Esophagus (tissue), 2 donors: ENCODE data around the gene ANGPTL7. TPM values are rescaled to one million over a fixed set of nuclear protein-coding genes. Genes with fewer than 3 reads are reported as not detected.
"Not testable (repeated sequence)": the region's sequence is repeated elsewhere in the genome, so short reads cannot be mapped to it uniquely, and the experiment has no call there.

ENCODE experiments used
- H3K27ac ChIP-seq, 2 donors: one replicate each; pipeline ENCODE4 v1.5.1; 2013; ENCODE audit warnings: low read depth in 2 of 2, mild to moderate bottlenecking in 2 of 2, inconsistent platforms in 1 of 2, low read length in 1 of 2, moderate library complexity in 1 of 2
- H3K27me3 ChIP-seq, 2 donors: one replicate each; pipeline ENCODE4 v1.6.1; 2013; ENCODE audit warnings: low read length in 2 of 2, control low read depth in 1 of 2, mild to moderate bottlenecking in 1 of 2; ENCODE audit not compliant: insufficient read depth in 2 of 2, control insufficient read depth in 1 of 2
- H3K36me3 ChIP-seq, 2 donors: one replicate each; pipeline ENCODE4 v1.6.1; 2013; ENCODE audit warnings: low read length in 1 of 2; ENCODE audit not compliant: control insufficient read depth in 2 of 2, insufficient read depth in 2 of 2
- H3K4me1 ChIP-seq, 2 donors: one replicate each; pipeline ENCODE4 v1.6.1; 2013; ENCODE audit warnings: low read length in 1 of 2; ENCODE audit not compliant: control insufficient read depth in 2 of 2, insufficient read depth in 2 of 2
- H3K4me3 ChIP-seq, 2 donors: one replicate each; pipeline ENCODE4 v1.5.1; 2013; ENCODE audit warnings: low read length in 2 of 2, mild to moderate bottlenecking in 2 of 2, low read depth in 1 of 2, moderate library complexity in 1 of 2
- H3K9me3 ChIP-seq, 2 donors: one replicate each; pipeline ENCODE4 v1.6.1; 2013; ENCODE audit warnings: mild to moderate bottlenecking in 2 of 2, low read depth in 1 of 2, low read length in 1 of 2, moderate library complexity in 1 of 2; ENCODE audit not compliant: control insufficient read depth in 2 of 2, insufficient read depth in 1 of 2
- WGBS, 2 donors: extraction: QIAGEN DNeasy Blood & Tissue Kit; methylation state at CpG; one replicate each; pipeline ENCODE4 v1.1.7; 2013; 5-methylcytosine and 5-hydroxymethylcytosine counted together
- polyA plus RNA-seq, 2 donors: library from polyadenylated mRNA; stranded (reverse); fragments of 200-250 nt; gene quantifications; one replicate each; pipeline ENCODE4 v1.2.3, GENCODE V29; 2013
- donor health status: healthy with polysubstance abuse.
- donor health status: Bipolar disorder and iron deficiency.

The ANGPTL7 gene
- polyA plus RNA-seq, 2 donors = 0.10 to 0.28 TPM

DNA sequence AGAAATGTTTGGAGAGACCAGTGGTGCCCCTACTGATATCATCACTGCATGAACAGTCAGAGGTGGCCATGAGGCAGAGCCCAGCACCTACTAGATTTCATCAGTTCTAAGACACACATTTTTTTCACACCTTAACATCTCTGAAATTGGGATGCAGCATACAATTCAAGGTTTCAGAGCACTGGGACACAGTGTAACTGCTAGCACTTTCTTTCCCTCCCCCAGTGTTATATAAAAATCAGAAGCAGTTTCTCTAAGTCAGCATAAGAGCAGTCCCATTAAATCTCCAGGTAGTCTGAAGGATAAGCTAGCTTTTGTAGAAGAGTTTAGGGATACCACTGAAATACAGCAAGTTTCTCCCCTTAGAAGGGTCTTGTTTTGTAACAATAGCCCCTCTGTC lies 10.0 kb upstream of the ANGPTL7 start:
- Histone ChIP-seq H3K9me3 (no peaks in the 10 kb centered on the region), H3K27me3 (no peaks in the 10 kb centered on the region), H3K4me1 (no peaks in the 10 kb centered on the region), H3K36me3 (peaks cover 0 to 3% of the 10 kb centered on the region in 2 donors), H3K27ac (no peak overlapping the region), H3K4me3 (no peak overlapping the region)

GRCh38 chr1:11179749-11180148 lies 9.4 kb upstream of the ANGPTL7 start:
- not testable (repeated sequence) for H3K27me3 ChIP-seq, H3K27ac ChIP-seq, H3K4me1 ChIP-seq, H3K4me3 ChIP-seq, H3K36me3 ChIP-seq, H3K9me3 ChIP-seq
- WGBS, 2 donors = 77 to 83% methylated on average over 3 of the region's 3 CpGs

DNA sequence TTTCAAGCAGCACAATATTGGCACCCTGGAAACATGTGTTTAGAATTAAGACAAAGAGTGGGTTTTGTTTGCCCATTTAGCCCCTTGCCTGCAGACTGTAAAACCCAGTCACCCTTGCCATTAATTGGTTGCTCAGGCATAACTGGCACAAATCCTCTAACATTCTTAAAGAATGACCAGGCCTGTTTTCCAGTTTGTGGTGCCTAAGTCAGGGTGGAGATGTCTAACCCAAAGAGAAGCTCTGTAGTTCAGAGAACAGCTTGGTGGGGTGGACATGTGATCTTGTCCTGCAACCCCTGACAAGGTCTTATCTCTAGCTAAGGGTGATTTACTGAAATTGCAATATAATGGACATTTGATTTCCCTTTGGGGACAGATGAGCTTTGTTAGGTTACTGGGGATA lies 8.8 kb upstream of the ANGPTL7 start:
- Histone ChIP-seq H3K9me3 (no peaks in the 10 kb centered on the region), H3K27ac (no peak overlapping the region), H3K4me1 (no peaks in the 10 kb centered on the region), H3K4me3 (no peak overlapping the region), H3K27me3 (no peaks in the 10 kb centered on the region), H3K36me3 (peaks cover 0 to 3% of the 10 kb centered on the region in 2 donors)

GRCh38 chr1:11182884-11183283 lies 6.3 kb upstream of the ANGPTL7 start:
- H3K4me1 ChIP-seq = peaks cover 0 to 2% of the 10 kb centered on the region in 2 donors
- H3K36me3 ChIP-seq = no peaks in the 10 kb centered on the region
- H3K27me3 ChIP-seq = no peaks in the 10 kb centered on the region
- WGBS, 2 donors = 98 to 100% methylated on average over 3 of the region's 3 CpGs
- H3K4me3 ChIP-seq = no peak overlapping the region
- no peak overlapping the region for H3K27ac ChIP-seq
- no peaks in the 10 kb centered on the region for H3K9me3 ChIP-seq

DNA sequence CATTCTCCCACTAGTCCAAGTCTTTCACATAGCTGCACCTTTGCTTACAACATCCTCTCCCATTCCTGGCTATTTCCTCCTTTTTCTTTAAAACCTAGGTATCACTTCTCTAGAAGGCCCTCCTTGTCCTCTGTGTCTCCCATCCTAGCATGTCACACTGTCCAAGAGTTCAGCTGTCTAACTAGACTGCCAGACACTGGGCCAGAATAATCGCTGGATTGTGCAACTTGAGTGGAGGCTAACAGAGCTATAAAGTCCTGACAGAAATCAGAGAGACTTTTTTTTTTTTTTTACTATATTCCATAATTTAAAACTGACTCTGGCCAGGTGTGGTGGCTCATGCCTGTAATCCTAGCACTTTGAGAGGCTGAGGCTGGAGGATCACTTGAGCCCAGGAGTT lies 4.2 kb upstream of the ANGPTL7 start:
- WGBS, 2 donors = 78 to 92% methylated on average over 1 of the region's 1 CpG
- peaks cover 0 to 4% of the 10 kb centered on the region in 2 donors for H3K36me3 ChIP-seq

DNA sequence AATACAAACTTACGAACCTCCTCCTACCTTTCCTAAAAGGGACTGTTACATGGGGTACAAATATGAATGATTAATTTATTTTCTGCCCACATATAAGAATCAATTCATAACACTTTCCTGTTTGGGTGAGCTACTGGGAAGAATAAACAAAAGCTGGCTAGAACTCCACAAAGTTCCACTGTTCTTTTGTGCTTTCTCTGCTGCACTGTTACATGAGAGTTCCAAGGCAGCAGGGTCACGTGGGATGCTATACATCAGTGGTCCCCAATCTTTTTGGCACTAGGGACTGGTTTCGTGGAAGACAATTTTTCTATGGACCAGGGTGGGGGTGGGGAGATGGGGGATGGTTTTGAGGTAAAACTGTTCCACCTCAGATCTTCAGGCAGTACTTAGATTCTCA lies 2.2 kb upstream of the ANGPTL7 start:
- 93% methylated on average over 3 of the region's 3 CpGs for WGBS, 2 donors
- Histone ChIP-seq H3K4me3 (no peak overlapping the region), H3K27ac (no peak overlapping the region), H3K9me3 (no peaks in the 10 kb centered on the region), H3K27me3 (no peaks in the 10 kb centered on the region), H3K36me3 (peaks cover 6 to 9% of the 10 kb centered on the region in 2 donors), H3K4me1 (peaks cover 0 to 2% of the 10 kb centered on the region in 2 donors)

More for the DNA sequence above, 4.2 kb upstream of the ANGPTL7 start:
- Histone ChIP-seq H3K27ac (no peak overlapping the region), H3K4me1 (peaks cover 0 to 2% of the 10 kb centered on the region in 2 donors), H3K27me3 (no peaks in the 10 kb centered on the region), H3K9me3 (no peaks in the 10 kb centered on the region), H3K4me3 (no peak overlapping the region)

DNA sequence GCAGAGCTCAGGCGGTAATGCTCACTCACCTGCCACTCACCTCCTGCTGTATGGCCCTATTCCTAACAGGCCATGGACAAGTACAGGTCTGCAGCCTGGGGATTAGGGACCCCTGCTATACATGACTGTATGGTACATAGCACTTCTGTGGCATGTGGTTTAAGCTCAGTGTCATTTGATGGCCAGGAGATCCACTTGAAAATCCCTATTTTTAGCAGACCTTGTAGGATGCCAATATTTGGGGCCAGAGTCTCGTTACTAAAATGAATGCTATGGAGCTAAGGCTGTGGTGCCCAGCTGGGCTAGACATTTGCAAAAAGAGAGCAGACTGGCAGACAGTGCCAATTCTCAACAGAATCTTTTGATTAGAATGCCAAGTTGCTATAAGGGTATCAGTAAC lies 1.7 kb upstream of the ANGPTL7 start:
- Histone ChIP-seq H3K4me3 (no peak overlapping the region), H3K27me3 (no peaks in the 10 kb centered on the region), H3K9me3 (no peaks in the 10 kb centered on the region), H3K36me3 (peaks cover 6 to 12% of the 10 kb centered on the region in 2 donors), H3K4me1 (peaks cover 0 to 2% of the 10 kb centered on the region in 2 donors), H3K27ac (no peak overlapping the region)
- WGBS, 2 donors = 78 to 87% methylated on average over 2 of the region's 2 CpGs

DNA sequence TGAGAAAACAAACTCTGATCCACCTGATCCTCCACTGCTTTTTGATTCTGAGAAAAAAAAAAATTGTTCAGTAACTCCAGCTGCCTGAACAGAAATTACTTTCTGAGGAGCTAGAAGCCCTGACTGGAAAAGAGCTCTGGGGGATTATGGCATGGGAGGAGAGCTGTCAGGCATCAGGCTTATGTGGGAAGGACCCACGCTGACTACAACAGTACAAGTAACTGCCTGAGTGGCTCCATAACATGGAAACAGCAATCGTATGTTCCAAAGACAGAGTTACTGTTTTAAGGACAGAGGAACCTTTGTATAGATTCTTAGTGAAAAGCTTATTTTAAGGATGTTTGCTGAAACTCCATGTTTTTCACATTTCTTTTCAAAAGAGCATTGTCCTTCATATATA lies 1.2 kb upstream of the ANGPTL7 start:
- Histone ChIP-seq H3K4me3 (no peak overlapping the region), H3K27ac (no peak overlapping the region), H3K9me3 (no peaks in the 10 kb centered on the region), H3K36me3 (peaks cover 6 to 13% of the 10 kb centered on the region in 2 donors), H3K27me3 (no peaks in the 10 kb centered on the region), H3K4me1 (peaks cover 0 to 2% of the 10 kb centered on the region in 2 donors)
- 75 to 76% methylated on average over 2 of the region's 2 CpGs for WGBS, 2 donors

DNA sequence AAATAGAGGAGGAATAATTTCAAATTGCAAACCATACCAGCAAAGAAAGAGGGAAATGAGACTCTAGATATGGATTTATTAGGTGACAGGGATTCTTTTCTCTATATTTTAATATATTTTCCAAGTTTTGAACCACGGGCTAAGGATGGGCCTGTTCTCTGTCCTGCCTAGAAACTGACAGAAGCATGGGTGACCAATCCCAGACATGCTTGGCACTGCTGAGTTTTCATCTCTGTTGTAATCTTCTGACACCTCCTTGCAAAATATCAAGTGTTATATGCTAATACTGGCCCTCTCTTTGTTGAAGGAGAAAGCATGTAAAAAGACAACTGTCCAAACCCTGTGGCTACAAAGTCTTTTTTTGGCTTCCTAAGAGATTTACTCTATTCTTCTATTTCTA lies 774 bp upstream of the ANGPTL7 start:
- H3K36me3 ChIP-seq = peaks cover 6 to 16% of the 10 kb centered on the region in 2 donors

GRCh38 chr1:11193376-11193775 lies 4.2 kb downstream of the ANGPTL7 start:
- H3K27me3 ChIP-seq = no peaks in the 10 kb centered on the region
- WGBS, 2 donors = 95 to 97% methylated on average over 11 of the region's 11 CpGs
- H3K4me3 ChIP-seq = no peak overlapping the region
- no peaks in the 10 kb centered on the region for H3K4me1 ChIP-seq
- no peak overlapping the region for H3K27ac ChIP-seq
- no peaks in the 10 kb centered on the region for H3K9me3 ChIP-seq
- H3K36me3 ChIP-seq = peaks cover 9 to 28% of the 10 kb centered on the region in 2 donors

More for the DNA sequence above, 774 bp upstream of the ANGPTL7 start:
- no peaks in the 10 kb centered on the region for H3K27me3 ChIP-seq
- peaks cover 0 to 2% of the 10 kb centered on the region in 2 donors for H3K4me1 ChIP-seq
- no peak overlapping the region for H3K4me3 ChIP-seq
- H3K9me3 ChIP-seq = no peaks in the 10 kb centered on the region
- H3K27ac ChIP-seq = no peak overlapping the region
- 81 to 85% methylated on average over 1 of the region's 1 CpG for WGBS, 2 donors
